ENCODE results near the gene PRDM16. TPM values are rescaled to one million over a fixed set of nuclear protein-coding genes. Genes with fewer than 3 reads are reported as not detected.

Gene PRDM16
- total and polyA plus RNA-seq, 2 of the 8 experiments (the other 6 are each of a cell fraction or from before 2014, with no cell fraction given): 0.39 to 0.43 TPM

DNA sequence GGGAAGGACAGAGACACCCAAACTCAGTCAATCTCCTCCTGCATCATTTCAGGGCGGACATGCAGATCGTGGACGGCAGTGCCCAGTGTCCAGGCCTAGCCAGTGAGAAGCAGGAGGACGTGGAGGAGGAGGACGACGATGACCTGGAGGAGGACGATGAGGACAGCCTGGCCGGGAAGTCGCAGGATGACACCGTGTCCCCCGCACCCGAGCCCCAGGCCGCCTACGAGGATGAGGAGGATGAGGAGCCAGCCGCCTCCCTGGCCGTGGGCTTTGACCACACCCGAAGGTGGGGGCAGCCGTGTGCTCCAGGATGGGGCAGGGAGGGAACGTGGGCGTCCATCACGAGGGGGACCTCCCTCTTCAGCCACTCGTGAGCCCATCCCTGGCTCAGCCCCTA, 361.8 kb downstream of the PRDM16 start (continued):
- TF ChIP-seq, protein P1, sequence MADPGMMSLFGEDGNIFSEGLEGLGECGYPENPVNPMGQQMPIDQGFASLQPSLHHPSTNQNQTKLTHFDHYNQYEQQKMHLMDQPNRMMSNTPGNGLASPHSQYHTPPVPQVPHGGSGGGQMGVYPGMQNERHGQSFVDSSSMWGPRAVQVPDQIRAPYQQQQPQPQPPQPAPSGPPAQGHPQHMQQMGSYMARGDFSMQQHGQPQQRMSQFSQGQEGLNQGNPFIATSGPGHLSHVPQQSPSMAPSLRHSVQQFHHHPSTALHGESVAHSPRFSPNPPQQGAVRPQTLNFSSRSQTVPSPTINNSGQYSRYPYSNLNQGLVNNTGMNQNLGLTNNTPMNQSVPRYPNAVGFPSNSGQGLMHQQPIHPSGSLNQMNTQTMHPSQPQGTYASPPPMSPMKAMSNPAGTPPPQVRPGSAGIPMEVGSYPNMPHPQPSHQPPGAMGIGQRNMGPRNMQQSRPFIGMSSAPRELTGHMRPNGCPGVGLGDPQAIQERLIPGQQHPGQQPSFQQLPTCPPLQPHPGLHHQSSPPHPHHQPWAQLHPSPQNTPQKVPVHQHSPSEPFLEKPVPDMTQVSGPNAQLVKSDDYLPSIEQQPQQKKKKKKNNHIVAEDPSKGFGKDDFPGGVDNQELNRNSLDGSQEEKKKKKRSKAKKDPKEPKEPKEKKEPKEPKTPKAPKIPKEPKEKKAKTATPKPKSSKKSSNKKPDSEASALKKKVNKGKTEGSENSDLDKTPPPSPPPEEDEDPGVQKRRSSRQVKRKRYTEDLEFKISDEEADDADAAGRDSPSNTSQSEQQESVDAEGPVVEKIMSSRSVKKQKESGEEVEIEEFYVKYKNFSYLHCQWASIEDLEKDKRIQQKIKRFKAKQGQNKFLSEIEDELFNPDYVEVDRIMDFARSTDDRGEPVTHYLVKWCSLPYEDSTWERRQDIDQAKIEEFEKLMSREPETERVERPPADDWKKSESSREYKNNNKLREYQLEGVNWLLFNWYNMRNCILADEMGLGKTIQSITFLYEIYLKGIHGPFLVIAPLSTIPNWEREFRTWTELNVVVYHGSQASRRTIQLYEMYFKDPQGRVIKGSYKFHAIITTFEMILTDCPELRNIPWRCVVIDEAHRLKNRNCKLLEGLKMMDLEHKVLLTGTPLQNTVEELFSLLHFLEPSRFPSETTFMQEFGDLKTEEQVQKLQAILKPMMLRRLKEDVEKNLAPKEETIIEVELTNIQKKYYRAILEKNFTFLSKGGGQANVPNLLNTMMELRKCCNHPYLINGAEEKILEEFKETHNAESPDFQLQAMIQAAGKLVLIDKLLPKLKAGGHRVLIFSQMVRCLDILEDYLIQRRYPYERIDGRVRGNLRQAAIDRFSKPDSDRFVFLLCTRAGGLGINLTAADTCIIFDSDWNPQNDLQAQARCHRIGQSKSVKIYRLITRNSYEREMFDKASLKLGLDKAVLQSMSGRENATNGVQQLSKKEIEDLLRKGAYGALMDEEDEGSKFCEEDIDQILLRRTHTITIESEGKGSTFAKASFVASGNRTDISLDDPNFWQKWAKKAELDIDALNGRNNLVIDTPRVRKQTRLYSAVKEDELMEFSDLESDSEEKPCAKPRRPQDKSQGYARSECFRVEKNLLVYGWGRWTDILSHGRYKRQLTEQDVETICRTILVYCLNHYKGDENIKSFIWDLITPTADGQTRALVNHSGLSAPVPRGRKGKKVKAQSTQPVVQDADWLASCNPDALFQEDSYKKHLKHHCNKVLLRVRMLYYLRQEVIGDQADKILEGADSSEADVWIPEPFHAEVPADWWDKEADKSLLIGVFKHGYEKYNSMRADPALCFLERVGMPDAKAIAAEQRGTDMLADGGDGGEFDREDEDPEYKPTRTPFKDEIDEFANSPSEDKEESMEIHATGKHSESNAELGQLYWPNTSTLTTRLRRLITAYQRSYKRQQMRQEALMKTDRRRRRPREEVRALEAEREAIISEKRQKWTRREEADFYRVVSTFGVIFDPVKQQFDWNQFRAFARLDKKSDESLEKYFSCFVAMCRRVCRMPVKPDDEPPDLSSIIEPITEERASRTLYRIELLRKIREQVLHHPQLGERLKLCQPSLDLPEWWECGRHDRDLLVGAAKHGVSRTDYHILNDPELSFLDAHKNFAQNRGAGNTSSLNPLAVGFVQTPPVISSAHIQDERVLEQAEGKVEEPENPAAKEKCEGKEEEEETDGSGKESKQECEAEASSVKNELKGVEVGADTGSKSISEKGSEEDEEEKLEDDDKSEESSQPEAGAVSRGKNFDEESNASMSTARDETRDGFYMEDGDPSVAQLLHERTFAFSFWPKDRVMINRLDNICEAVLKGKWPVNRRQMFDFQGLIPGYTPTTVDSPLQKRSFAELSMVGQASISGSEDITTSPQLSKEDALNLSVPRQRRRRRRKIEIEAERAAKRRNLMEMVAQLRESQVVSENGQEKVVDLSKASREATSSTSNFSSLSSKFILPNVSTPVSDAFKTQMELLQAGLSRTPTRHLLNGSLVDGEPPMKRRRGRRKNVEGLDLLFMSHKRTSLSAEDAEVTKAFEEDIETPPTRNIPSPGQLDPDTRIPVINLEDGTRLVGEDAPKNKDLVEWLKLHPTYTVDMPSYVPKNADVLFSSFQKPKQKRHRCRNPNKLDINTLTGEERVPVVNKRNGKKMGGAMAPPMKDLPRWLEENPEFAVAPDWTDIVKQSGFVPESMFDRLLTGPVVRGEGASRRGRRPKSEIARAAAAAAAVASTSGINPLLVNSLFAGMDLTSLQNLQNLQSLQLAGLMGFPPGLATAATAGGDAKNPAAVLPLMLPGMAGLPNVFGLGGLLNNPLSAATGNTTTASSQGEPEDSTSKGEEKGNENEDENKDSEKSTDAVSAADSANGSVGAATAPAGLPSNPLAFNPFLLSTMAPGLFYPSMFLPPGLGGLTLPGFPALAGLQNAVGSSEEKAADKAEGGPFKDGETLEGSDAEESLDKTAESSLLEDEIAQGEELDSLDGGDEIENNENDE (IDR thresholded peaks at IDR 0.05; ENCODE audit: insufficient replicate concordance, low read length): no peak
- no peak for TF ChIP-seq RXRA (IDR thresholded peaks at IDR 0.05; ENCODE audit: insufficient read depth, low read depth, low read length)
- TF ChIP-seq, protein P2, sequence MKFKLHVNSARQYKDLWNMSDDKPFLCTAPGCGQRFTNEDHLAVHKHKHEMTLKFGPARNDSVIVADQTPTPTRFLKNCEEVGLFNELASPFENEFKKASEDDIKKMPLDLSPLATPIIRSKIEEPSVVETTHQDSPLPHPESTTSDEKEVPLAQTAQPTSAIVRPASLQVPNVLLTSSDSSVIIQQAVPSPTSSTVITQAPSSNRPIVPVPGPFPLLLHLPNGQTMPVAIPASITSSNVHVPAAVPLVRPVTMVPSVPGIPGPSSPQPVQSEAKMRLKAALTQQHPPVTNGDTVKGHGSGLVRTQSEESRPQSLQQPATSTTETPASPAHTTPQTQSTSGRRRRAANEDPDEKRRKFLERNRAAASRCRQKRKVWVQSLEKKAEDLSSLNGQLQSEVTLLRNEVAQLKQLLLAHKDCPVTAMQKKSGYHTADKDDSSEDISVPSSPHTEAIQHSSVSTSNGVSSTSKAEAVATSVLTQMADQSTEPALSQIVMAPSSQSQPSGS (IDR thresholded peaks at IDR 0.05; ENCODE audit: low read length): no peak

All from H1 (cell line).